GM12878 (cell line): ENCODE measurements around the gene SLC23A2. TPM values are rescaled to one million over a fixed set of nuclear protein-coding genes. Genes with fewer than 3 reads are reported as not detected.

Experiments used
- ASH2L ChIP-seq: fragments of 300-600, 200-600 bp; sonication (generic); IDR thresholded peaks from 2 replicates; pipeline ENCODE4 v1.6.1; 2017; ENCODE audit warnings: low read depth, mild to moderate bottlenecking, borderline replicate concordance
- BHLHE40 ChIP-seq, 2 experiments: fragments of 450-650 bp in 1 of 2; IDR thresholded peaks; 2 replicates each; pipeline ENCODE4 v1.6.1; 2011 to 2017; ENCODE audit warnings: low read depth in 2 of 2, borderline replicate concordance in 1 of 2, improper control_type of control experiment in 1 of 2, low read length in 1 of 2, mild to moderate bottlenecking in 1 of 2
- CEBPB ChIP-seq, 2 experiments: fragments of 150-350 bp in 1 of 2; IDR thresholded peaks; 2 replicates each; pipeline ENCODE4 v1.6.1; 2012 to 2014; ENCODE audit warnings: low read depth in 2 of 2, low read length in 2 of 2, borderline replicate concordance in 1 of 2, inconsistent platforms in 1 of 2
- DPF2 ChIP-seq: fragments of 450-650 bp; IDR thresholded peaks from 2 replicates; pipeline ENCODE4 v1.6.1; 2017; ENCODE audit warnings: mild to moderate bottlenecking
- GATAD2B ChIP-seq: fragments of 450-650 bp; conservative IDR thresholded peaks from 2 replicates; pipeline ENCODE4 v1.6.1; 2017; ENCODE audit warnings: low read depth, mild to moderate bottlenecking, moderate library complexity
- IKZF2 ChIP-seq, 2 experiments: fragments of 450-650 bp; IDR thresholded peaks; 2 replicates each; pipeline ENCODE4 v1.6.1; 2017; ENCODE audit warnings: mild to moderate bottlenecking in 2 of 2, moderate library complexity in 2 of 2
- MTA3 ChIP-seq: IDR thresholded peaks from 2 replicates; pipeline ENCODE4 v1.6.1; 2012; ENCODE audit warnings: low read length, inconsistent platforms, borderline replicate concordance
- MXI1 ChIP-seq: fragments of 150-350 bp; IDR thresholded peaks from 2 replicates; pipeline ENCODE4 v1.6.1; 2011; ENCODE audit warnings: low read depth, mild to moderate bottlenecking, inconsistent platforms, low read length, improper control_type of control experiment
- NFIC ChIP-seq: IDR thresholded peaks from 2 replicates; pipeline ENCODE4 v1.6.1; 2012; ENCODE audit warnings: low read depth, mild to moderate bottlenecking, inconsistent platforms, low read length, moderate library complexity
- NR2F1 ChIP-seq: fragments of 450-650 bp; conservative IDR thresholded peaks from 2 replicates; pipeline ENCODE4 v1.6.1; 2017; ENCODE audit warnings: mild to moderate bottlenecking
- PAX8 ChIP-seq: fragments of 450-650 bp; IDR thresholded peaks from 2 replicates; pipeline ENCODE4 v1.6.1; 2017; ENCODE audit warnings: mild to moderate bottlenecking, moderate library complexity
- RCOR1 ChIP-seq: conservative IDR thresholded peaks from 2 replicates; pipeline ENCODE4 v1.6.1; 2012; ENCODE audit warnings: low read depth, low read length, improper control_type of control experiment
- SIX5 ChIP-seq: IDR thresholded peaks from 2 replicates; pipeline ENCODE4 v1.6.1; 2011; ENCODE audit warnings: mild to moderate bottlenecking, low read depth, low read length, moderate library complexity; ENCODE audit not compliant: severe bottlenecking
- YBX1 ChIP-seq: fragments of 450-650 bp; IDR thresholded peaks from 2 replicates; pipeline ENCODE4 v1.6.1; 2016; ENCODE audit warnings: antibody characterized with exemption
- polyA plus RNA-seq, 11 experiments: library from polyadenylated mRNA; depleted of rRNA in 4 of 11; unstranded in 6 of 11; stranded (reverse) in 5 of 11; fragments of >200 nt; fragmentation: Nextera tagmentation in 4 of 11; fragmentation: Illumina TruSeq in 1 of 11; extraction: Ambion mirVana in 4 of 11; extraction: Trizol in 1 of 11; gene quantifications; 1 replicate in 1 of 11; 2 replicates in 10 of 11; pipeline versions ENCODE4 v1.2.1 to v1.2.3, GENCODE V29; 2011 to 2016; ENCODE audit warnings: inconsistent platforms in 2 of 11, missing spikeins in 2 of 11, low read depth in 1 of 11
- total RNA-seq, 4 experiments: library from RNA; depleted of rRNA in 3 of 4; stranded (reverse); fragments of >200 nt in 3 of 4; fragmentation: Illumina TruSeq in 1 of 4; extraction: Trizol in 1 of 4; gene quantifications; 2 replicates each; pipeline versions ENCODE4 v1.2.1 to v1.2.3, GENCODE V29; 2013 to 2021
- TF ChIP-seq, protein P1 (sequence below): IDR thresholded peaks from 2 replicates; pipeline ENCODE4 v1.6.1; 2011; ENCODE audit warnings: borderline replicate concordance, low read depth, mild to moderate bottlenecking, moderate library complexity, low read length; ENCODE audit not compliant: insufficient read depth, poor library complexity, severe bottlenecking
- TF ChIP-seq, protein P2 (sequence below): fragments of 450-650 bp; conservative IDR thresholded peaks from 2 replicates; pipeline ENCODE4 v1.6.1; 2017; ENCODE audit warnings: mild to moderate bottlenecking, moderate library complexity
- TF ChIP-seq, protein P3 (sequence below): fragments of 450-650 bp; formaldehyde crosslinking; IDR thresholded peaks from 2 replicates; pipeline ENCODE4 v1.4.0; 2020; ENCODE audit warnings: mild to moderate bottlenecking, moderate library complexity
- TF ChIP-seq, protein P4 (sequence below): fragments of 450-650 bp; IDR thresholded peaks from 2 replicates; pipeline ENCODE4 v1.6.1; 2017; ENCODE audit warnings: low read depth, mild to moderate bottlenecking, moderate library complexity
- TF ChIP-seq, protein P5 (sequence below): fragments of 450-650 bp; IDR thresholded peaks from 2 replicates; pipeline ENCODE4 v1.6.1; 2014; ENCODE audit warnings: mild to moderate bottlenecking

SLC23A2 gene
- total and polyA plus RNA-seq, 10 of the 15 experiments (the other 5 are each of a cell fraction or from before 2014, with no cell fraction given), result 4.4 to 56.1 (median 35.5) TPM

DNA sequence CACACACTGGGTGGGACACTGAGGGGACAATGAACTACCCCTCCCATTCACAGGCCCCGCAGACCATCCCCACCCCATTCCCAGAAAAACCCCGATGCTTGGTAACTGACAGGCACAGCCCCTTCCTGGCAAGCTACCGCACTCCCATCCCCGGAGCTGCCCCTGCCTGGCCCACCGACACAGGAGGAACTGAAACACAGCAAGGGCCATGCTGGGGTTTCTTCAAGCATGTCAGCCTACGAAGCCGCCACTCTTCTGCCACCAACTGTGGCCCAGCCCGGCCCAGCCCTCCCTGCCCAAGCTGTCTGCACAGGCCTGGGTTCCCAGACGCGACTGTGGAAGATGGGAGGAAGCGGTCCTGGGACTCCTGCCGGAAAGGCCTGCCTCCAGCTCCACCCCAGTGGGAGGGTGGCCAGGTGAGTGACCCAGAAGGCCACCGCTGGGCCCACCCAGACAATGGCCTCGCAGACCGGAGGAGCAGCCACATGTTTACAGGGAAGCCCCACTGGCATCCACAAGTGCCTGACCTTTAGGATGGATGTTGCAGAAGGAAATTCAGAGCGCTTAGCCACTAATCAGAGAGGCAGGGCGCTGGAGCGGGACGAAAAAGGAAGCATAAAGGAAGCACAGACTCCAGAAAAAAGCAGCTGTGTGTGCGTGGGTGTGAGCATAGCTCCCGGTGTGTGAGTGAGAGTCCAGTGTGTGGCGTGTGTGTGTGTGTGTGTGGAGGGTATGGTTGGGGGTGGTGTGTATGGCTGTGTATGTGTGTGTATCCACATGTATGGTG, 188.0 kb downstream of the SLC23A2 start (continued):
- TF ChIP-seq, protein P1, sequence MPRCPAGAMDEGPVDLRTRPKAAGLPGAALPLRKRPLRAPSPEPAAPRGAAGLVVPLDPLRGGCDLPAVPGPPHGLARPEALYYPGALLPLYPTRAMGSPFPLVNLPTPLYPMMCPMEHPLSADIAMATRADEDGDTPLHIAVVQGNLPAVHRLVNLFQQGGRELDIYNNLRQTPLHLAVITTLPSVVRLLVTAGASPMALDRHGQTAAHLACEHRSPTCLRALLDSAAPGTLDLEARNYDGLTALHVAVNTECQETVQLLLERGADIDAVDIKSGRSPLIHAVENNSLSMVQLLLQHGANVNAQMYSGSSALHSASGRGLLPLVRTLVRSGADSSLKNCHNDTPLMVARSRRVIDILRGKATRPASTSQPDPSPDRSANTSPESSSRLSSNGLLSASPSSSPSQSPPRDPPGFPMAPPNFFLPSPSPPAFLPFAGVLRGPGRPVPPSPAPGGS, result peak; percentile 55
- TF ChIP-seq DPF2 (peak; percentile 88), IKZF2 (IDR thresholded peaks at IDR 0.05) (peak; percentile 69 to 77), ASH2L (no peak), CEBPB (IDR thresholded peaks at IDR 0.05; ENCODE audit: borderline replicate concordance in 1 of 2, low read depth in 2 of 2, low read length in 2 of 2) (no peak), YBX1 (no peak), NFIC (no peak), SIX5 (no peak), NR2F1 (peak; percentile 60), GATAD2B (peak; percentile 72; the same call in 1 of the 2 replicates), RCOR1 (0 out of 2 replicates have a peak, but pooled peaks have one; percentile 25), MTA3 (no peak), MXI1 (peak; percentile 66), PAX8 (no peak), BHLHE40 (IDR thresholded peaks at IDR 0.05; ENCODE audit: borderline replicate concordance in 1 of 2, low read depth in 2 of 2, low read length in 1 of 2) (peak; percentile 37 to 54; a peak in 1 of 4 replicates)
- TF ChIP-seq, protein P2, sequence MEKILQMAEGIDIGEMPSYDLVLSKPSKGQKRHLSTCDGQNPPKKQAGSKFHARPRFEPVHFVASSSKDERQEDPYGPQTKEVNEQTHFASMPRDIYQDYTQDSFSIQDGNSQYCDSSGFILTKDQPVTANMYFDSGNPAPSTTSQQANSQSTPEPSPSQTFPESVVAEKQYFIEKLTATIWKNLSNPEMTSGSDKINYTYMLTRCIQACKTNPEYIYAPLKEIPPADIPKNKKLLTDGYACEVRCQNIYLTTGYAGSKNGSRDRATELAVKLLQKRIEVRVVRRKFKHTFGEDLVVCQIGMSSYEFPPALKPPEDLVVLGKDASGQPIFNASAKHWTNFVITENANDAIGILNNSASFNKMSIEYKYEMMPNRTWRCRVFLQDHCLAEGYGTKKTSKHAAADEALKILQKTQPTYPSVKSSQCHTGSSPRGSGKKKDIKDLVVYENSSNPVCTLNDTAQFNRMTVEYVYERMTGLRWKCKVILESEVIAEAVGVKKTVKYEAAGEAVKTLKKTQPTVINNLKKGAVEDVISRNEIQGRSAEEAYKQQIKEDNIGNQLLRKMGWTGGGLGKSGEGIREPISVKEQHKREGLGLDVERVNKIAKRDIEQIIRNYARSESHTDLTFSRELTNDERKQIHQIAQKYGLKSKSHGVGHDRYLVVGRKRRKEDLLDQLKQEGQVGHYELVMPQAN, result peak; percentile 12; the same call in 1 of the 2 replicates
- TF ChIP-seq, protein P3, sequence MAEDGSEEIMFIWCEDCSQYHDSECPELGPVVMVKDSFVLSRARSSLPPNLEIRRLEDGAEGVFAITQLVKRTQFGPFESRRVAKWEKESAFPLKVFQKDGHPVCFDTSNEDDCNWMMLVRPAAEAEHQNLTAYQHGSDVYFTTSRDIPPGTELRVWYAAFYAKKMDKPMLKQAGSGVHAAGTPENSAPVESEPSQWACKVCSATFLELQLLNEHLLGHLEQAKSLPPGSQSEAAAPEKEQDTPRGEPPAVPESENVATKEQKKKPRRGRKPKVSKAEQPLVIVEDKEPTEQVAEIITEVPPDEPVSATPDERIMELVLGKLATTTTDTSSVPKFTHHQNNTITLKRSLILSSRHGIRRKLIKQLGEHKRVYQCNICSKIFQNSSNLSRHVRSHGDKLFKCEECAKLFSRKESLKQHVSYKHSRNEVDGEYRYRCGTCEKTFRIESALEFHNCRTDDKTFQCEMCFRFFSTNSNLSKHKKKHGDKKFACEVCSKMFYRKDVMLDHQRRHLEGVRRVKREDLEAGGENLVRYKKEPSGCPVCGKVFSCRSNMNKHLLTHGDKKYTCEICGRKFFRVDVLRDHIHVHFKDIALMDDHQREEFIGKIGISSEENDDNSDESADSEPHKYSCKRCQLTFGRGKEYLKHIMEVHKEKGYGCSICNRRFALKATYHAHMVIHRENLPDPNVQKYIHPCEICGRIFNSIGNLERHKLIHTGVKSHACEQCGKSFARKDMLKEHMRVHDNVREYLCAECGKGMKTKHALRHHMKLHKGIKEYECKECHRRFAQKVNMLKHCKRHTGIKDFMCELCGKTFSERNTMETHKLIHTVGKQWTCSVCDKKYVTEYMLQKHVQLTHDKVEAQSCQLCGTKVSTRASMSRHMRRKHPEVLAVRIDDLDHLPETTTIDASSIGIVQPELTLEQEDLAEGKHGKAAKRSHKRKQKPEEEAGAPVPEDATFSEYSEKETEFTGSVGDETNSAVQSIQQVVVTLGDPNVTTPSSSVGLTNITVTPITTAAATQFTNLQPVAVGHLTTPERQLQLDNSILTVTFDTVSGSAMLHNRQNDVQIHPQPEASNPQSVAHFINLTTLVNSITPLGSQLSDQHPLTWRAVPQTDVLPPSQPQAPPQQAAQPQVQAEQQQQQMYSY, result no peak
- TF ChIP-seq, protein P4, sequence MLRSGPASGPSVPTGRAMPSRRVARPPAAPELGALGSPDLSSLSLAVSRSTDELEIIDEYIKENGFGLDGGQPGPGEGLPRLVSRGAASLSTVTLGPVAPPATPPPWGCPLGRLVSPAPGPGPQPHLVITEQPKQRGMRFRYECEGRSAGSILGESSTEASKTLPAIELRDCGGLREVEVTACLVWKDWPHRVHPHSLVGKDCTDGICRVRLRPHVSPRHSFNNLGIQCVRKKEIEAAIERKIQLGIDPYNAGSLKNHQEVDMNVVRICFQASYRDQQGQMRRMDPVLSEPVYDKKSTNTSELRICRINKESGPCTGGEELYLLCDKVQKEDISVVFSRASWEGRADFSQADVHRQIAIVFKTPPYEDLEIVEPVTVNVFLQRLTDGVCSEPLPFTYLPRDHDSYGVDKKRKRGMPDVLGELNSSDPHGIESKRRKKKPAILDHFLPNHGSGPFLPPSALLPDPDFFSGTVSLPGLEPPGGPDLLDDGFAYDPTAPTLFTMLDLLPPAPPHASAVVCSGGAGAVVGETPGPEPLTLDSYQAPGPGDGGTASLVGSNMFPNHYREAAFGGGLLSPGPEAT, result peak; percentile 42
- TF ChIP-seq, protein P5, sequence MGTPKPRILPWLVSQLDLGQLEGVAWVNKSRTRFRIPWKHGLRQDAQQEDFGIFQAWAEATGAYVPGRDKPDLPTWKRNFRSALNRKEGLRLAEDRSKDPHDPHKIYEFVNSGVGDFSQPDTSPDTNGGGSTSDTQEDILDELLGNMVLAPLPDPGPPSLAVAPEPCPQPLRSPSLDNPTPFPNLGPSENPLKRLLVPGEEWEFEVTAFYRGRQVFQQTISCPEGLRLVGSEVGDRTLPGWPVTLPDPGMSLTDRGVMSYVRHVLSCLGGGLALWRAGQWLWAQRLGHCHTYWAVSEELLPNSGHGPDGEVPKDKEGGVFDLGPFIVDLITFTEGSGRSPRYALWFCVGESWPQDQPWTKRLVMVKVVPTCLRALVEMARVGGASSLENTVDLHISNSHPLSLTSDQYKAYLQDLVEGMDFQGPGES, result no peak
